HCT116 (cell line): ENCODE data around the gene MAP3K8. TPM values are rescaled to one million over a fixed set of nuclear protein-coding genes. Genes with fewer than 3 reads are reported as not detected.

Source experiments
- ATAC-seq: fragments of 200-7000 bp; cut with Tn5 transposase; 2 replicates; pipeline ENCODE4 v1.9.1; 2020; ENCODE audit warnings: mild to moderate bottlenecking, moderate library complexity
- BruUV-seq: library from RNA; stranded (reverse); fragments of 400-500 nt; replicated peaks from 2 replicates; lab custom pipeline; 2021; lab: Mats Ljungman, UMichigan
- CTCF ChIA-PET: fragments of 300-600 bp; sonication (Branson Sonifier 250); formaldehyde crosslinking; loops from one replicate; lab custom pipeline; 2021; ENCODE audit warnings: antibody characterized with exemption; lab: Charles Lee
- POLR2A ChIA-PET: fragments of 300-600, 350-600 bp; sonication (Branson Sonifier 250); formaldehyde crosslinking; loops from one replicate; lab custom pipeline; 2021; ENCODE audit warnings: antibody characterized with exemption; lab: Charles Lee
- RAD21 ChIA-PET, 2 experiments: fragments of 300-600 bp; sonication (Branson Sonifier 250); formaldehyde crosslinking; loops; one replicate each; lab custom pipeline; 2023; ENCODE audit warnings: low total read pairs in 2 of 2; ENCODE audit not compliant: uncharacterized antibody in 2 of 2, unreplicated experiment in 2 of 2, low non-redundant PET in 1 of 2; lab: Charles Lee
- DNase-seq: peaks from one replicate; pipeline ENCODE4 v3.0.0-alpha.2; 2010; ENCODE audit warnings: low read depth, low spot score
- H2AFZ ChIP-seq: fragments of 200-600 bp; shearing (Covaris generic), sonication (generic); 2 replicates; pipeline ENCODE4 v1.6.1; 2017; ENCODE audit warnings: low read depth, mixed run types, mixed read lengths, antibody characterized with exemption, low read length; ENCODE audit not compliant: poor library complexity, severe bottlenecking
- H3K27ac ChIP-seq: 2 replicates; pipeline ENCODE4 v1.5.1; 2012; ENCODE audit warnings: low read depth, low read length
- H3K27me3 ChIP-seq: fragments of 200-600 bp; sonication (generic); 2 replicates; pipeline ENCODE4 v1.6.1; 2016; ENCODE audit warnings: mixed run types, low read length, mixed read lengths; ENCODE audit not compliant: insufficient read depth
- H3K36me3 ChIP-seq, 2 experiments: fragments of 200-500 bp in 1 of 2; fragments of 200-600 bp in 1 of 2; sonication (Bioruptor generic) in 1 of 2; sonication (generic) in 1 of 2; 2 replicates each; pipeline versions ENCODE4 v1.5.1 to v1.6.1; 2014 to 2016; ENCODE audit warnings: low read length in 2 of 2, inconsistent platforms in 1 of 2, mixed read lengths in 1 of 2, mixed run types in 1 of 2; ENCODE audit not compliant: insufficient read depth in 2 of 2, control insufficient read depth in 1 of 2
- H3K4me1 ChIP-seq, 2 experiments: fragments of 200-600 bp in 1 of 2; sonication (generic) in 1 of 2; 2 replicates each; pipeline versions ENCODE4 v1.5.1 to v1.6.1; 2012 to 2017; ENCODE audit warnings: low read length in 2 of 2, inconsistent platforms in 1 of 2, mild to moderate bottlenecking in 1 of 2, mixed read lengths in 1 of 2, mixed run types in 1 of 2, moderate library complexity in 1 of 2; ENCODE audit not compliant: insufficient read depth in 2 of 2, control insufficient read depth in 1 of 2
- H3K4me2 ChIP-seq: fragments of 200-600 bp; sonication (generic); 2 replicates; pipeline ENCODE4 v1.6.1; 2017; ENCODE audit warnings: mixed run types, low read length, mixed read lengths
- H3K4me3 ChIP-seq, 2 experiments: fragments of 200-600 bp in 1 of 2; sonication (generic) in 1 of 2; replicated peaks in 1 of 2; 2 replicates each; pipeline ENCODE4 v1.5.1; 2011 to 2016; ENCODE audit warnings: low read length in 2 of 2, control low read depth in 1 of 2, low read depth in 1 of 2, mild to moderate bottlenecking in 1 of 2, mixed read lengths in 1 of 2, mixed run types in 1 of 2
- H3K79me2 ChIP-seq: fragments of 200-600 bp; sonication (generic); 2 replicates; pipeline ENCODE4 v1.6.1; 2017; ENCODE audit warnings: mild to moderate bottlenecking, mixed run types, low read length, moderate library complexity, mixed read lengths; ENCODE audit not compliant: insufficient read depth
- H3K9ac ChIP-seq: fragments of 200-600 bp; sonication (generic); 2 replicates; pipeline ENCODE4 v1.6.1; 2016; ENCODE audit warnings: low read length, mixed read lengths
- H3K9me2 ChIP-seq: fragments of 200-600 bp; sonication (generic), shearing (Covaris generic); 2 replicates; pipeline ENCODE4 v1.6.1; 2017; ENCODE audit warnings: mixed run types, mild to moderate bottlenecking, moderate library complexity; ENCODE audit not compliant: insufficient read depth
- H3K9me3 ChIP-seq, 2 experiments: fragments of 200-500 bp in 1 of 2; fragments of 200-600 bp in 1 of 2; sonication (Bioruptor generic) in 1 of 2; sonication (generic) in 1 of 2; 2 replicates each; pipeline ENCODE4 v1.6.1; 2014 to 2017; ENCODE audit warnings: low read length in 2 of 2, mixed read lengths in 2 of 2, inconsistent platforms in 1 of 2, low read depth in 1 of 2, mild to moderate bottlenecking in 1 of 2, mixed run types in 1 of 2, moderate library complexity in 1 of 2; ENCODE audit not compliant: control insufficient read depth in 1 of 2, insufficient read depth in 1 of 2
- H4K20me1 ChIP-seq: fragments of 200-600 bp; sonication (generic), shearing (Covaris generic); 2 replicates; pipeline ENCODE4 v1.6.1; 2017; ENCODE audit warnings: mixed run types, mild to moderate bottlenecking, moderate library complexity; ENCODE audit not compliant: insufficient read depth
- ATF3 ChIP-seq: IDR thresholded peaks from 2 replicates; pipeline ENCODE4 v1.6.1; 2012
- CBX3 ChIP-seq: IDR thresholded peaks from 2 replicates; pipeline ENCODE4 v1.6.1; 2012; ENCODE audit warnings: low read depth
- CEBPB ChIP-seq: IDR thresholded peaks from 2 replicates; pipeline ENCODE4 v1.6.1; 2012; ENCODE audit warnings: low read depth
- CTCF ChIP-seq, 3 experiments: fragments of 200-600 bp in 1 of 3; sonication (generic) in 1 of 3; IDR thresholded peaks in 2 of 3; conservative IDR thresholded peaks in 1 of 3; 2 replicates each; pipeline ENCODE4 v1.5.1; 2012 to 2017; ENCODE audit warnings: low read depth in 2 of 3, low read length in 2 of 3, antibody characterized with exemption in 1 of 3, borderline replicate concordance in 1 of 3, control low read depth in 1 of 3, mild to moderate bottlenecking in 1 of 3, mixed read lengths in 1 of 3, mixed run types in 1 of 3, moderate library complexity in 1 of 3; ENCODE audit not compliant: insufficient read depth in 1 of 3
- ELF1 ChIP-seq: IDR thresholded peaks from 2 replicates; pipeline ENCODE4 v1.6.1; 2012; ENCODE audit warnings: low read depth, borderline replicate concordance
- EZH2 ChIP-seq: fragments of 200-600 bp; sonication (generic); IDR thresholded peaks from 2 replicates; pipeline ENCODE4 v1.6.1; 2017; ENCODE audit warnings: antibody characterized with exemption, mixed run types
- EZH2phosphoT487 ChIP-seq: fragments of 200-600 bp; IDR thresholded peaks from 2 replicates; pipeline ENCODE4 v1.6.1; 2018; ENCODE audit warnings: antibody characterized with exemption, borderline replicate concordance
- FOSL1 ChIP-seq: IDR thresholded peaks from 2 replicates; pipeline ENCODE4 v1.6.1; 2012; ENCODE audit warnings: low read depth
- JUND ChIP-seq: IDR thresholded peaks from 2 replicates; pipeline ENCODE4 v1.6.1; 2012
- POLR2A ChIP-seq: IDR thresholded peaks from 2 replicates; pipeline ENCODE4 v1.7.0; 2011; ENCODE audit warnings: borderline replicate concordance; ENCODE audit not compliant: insufficient read depth, insufficient read length; ENCODE audit errors: extremely low read depth
- RAD21 ChIP-seq: IDR thresholded peaks from 2 replicates; pipeline ENCODE4 v1.6.1; 2012; ENCODE audit warnings: low read depth, mild to moderate bottlenecking
- SIN3A ChIP-seq: IDR thresholded peaks from 2 replicates; pipeline ENCODE4 v1.6.1; 2012; ENCODE audit warnings: low read depth
- SP1 ChIP-seq: IDR thresholded peaks from 2 replicates; pipeline ENCODE4 v1.6.1; 2012; ENCODE audit warnings: low read depth
- SRF ChIP-seq: IDR thresholded peaks from 2 replicates; pipeline ENCODE4 v1.6.1; 2012; ENCODE audit warnings: low read depth
- TCF7L2 ChIP-seq: IDR thresholded peaks from 2 replicates; pipeline ENCODE4 v1.7.0; 2011; ENCODE audit warnings: borderline replicate concordance, inconsistent platforms; ENCODE audit not compliant: insufficient read depth, insufficient read length; ENCODE audit errors: extremely low read depth
- ZFX ChIP-seq: fragments of 450-650 bp; IDR thresholded peaks from 2 replicates; pipeline ENCODE4 v1.6.1; 2017
- ZNF274 ChIP-seq: fragments of 200-500 bp; sonication (Bioruptor generic); IDR thresholded peaks from 2 replicates; pipeline ENCODE4 v1.6.1; 2014; ENCODE audit warnings: mild to moderate bottlenecking, low read depth, low read length, inconsistent platforms
- intact Hi-C: fragments of 100-400 bp; cut with micrococcal nuclease; formaldehyde crosslinking; loops from 2 replicates; pipeline ENCODE4 v1.10.0; 2022
- total RNA-seq: library from RNA; stranded (reverse); gene quantifications from one replicate; pipeline ENCODE4 v1.2.1, GENCODE V29; 2021; ENCODE audit not compliant: unreplicated experiment

MAP3K8 gene
- total RNA-seq, 1 experiment from 2014 or later, result 4.5 TPM

GRCh38 chr10:30499816-30500215 is 65.8 kb downstream of the MAP3K8 start:
- intact Hi-C loops, result no loop called here
- H3K36me3 ChIP-seq, result no peaks in the 10 kb centered on the region
- no peak overlapping the region for H3K4me2 ChIP-seq
- ChIA-PET RAD21 (no interaction called here), CTCF (interaction anchor here (0.5 kb wide), 1 partner anchor 91 kb away, joined by 3 read pairs; no protein-coding TSS in a partner anchor), POLR2A (no interaction called here)
- H3K27me3 ChIP-seq, result peaks cover 9% of the 10 kb centered on the region; the same call in 1 of the 2 replicates
- no TSS peak for BruUV-seq
- H3K27ac ChIP-seq, result no peak overlapping the region
- no peak overlapping the region for H2AFZ ChIP-seq
- H3K9me2 ChIP-seq, result no peaks in the 10 kb centered on the region
- ATAC-seq (no peak), DNase-seq (no peak)
- H3K9ac ChIP-seq, result no peak overlapping the region
- no peaks in the 10 kb centered on the region for H3K9me3 ChIP-seq
- TF ChIP-seq CEBPB (no peak), TCF7L2 (no peak), ZNF274 (no peak)
- H3K4me1 ChIP-seq, result no peaks in the 10 kb centered on the region
- H3K79me2 ChIP-seq, result no peaks in the 10 kb centered on the region
- H3K4me3 ChIP-seq, result no peak overlapping the region
- H4K20me1 ChIP-seq, result no peaks in the 10 kb centered on the region

- Histone ChIP-seq H3K9me3 (no peaks in the 10 kb centered on the region), H3K36me3 (no peaks in the 10 kb centered on the region), H3K79me2 (no peaks in the 10 kb centered on the region), H3K4me2 (no peak overlapping the region), H4K20me1 (no peaks in the 10 kb centered on the region), H3K4me1 (no peaks in the 10 kb centered on the region), H3K27me3 (peaks cover 9% of the 10 kb centered on the region; the same call in 1 of the 2 replicates), H3K9ac (no peak overlapping the region), H2AFZ (no peak overlapping the region), H3K4me3 (no peak overlapping the region)
- ChIA-PET RAD21 (no interaction called here), POLR2A (no interaction called here)
- no peak for ATAC-seq
- intact Hi-C loops, result no loop called here
- DNase-seq, result no peak
- TF ChIP-seq EZH2 (no peak), SIN3A (no peak), FOSL1 (no peak), EZH2phosphoT487 (no peak), CTCF (IDR thresholded peaks at IDR 0.05 in 2 of 3, conservative IDR thresholded peaks at IDR 0.05 in 1 of 3; ENCODE audit: borderline replicate concordance in 1 of 3, insufficient read depth in 1 of 3, low read depth in 2 of 3, low read length in 2 of 3) (no peak), ZNF274 (no peak), CEBPB (no peak), ZFX (no peak), TCF7L2 (no peak), JUND (no peak), ATF3 (no peak), SP1 (no peak), POLR2A (no peak), SRF (no peak), CBX3 (no peak), RAD21 (no peak), ELF1 (no peak)
- TF ChIP-seq, all 23 proteins: peak for 0
- Histone ChIP-seq H3K27ac (no peak overlapping the region), H3K9me2 (no peaks in the 10 kb centered on the region)
- CTCF ChIA-PET, result no interaction called here
- BruUV-seq, result no TSS peak
Measured at GRCh38 chr10:30500534-30500933, 66.5 kb downstream of the MAP3K8 start.
